Jurkat, Clone E6-1 (cell line): ENCODE results near the gene ABCA7.
"Not testable (repeated sequence)": the region's sequence is repeated elsewhere in the genome, so short reads cannot be mapped to it uniquely, and the experiment has no call there.

Source experiments
- DNase-seq: peaks from one replicate; pipeline ENCODE4 v3.0.0-alpha.2; 2011; ENCODE audit warnings: low read depth, low spot score
- H3K4me3 ChIP-seq: 2 replicates; pipeline ENCODE4 v1.5.1; 2011; ENCODE audit warnings: mild to moderate bottlenecking, low read length, control low read depth, moderate library complexity

The ABCA7 gene

DNA sequence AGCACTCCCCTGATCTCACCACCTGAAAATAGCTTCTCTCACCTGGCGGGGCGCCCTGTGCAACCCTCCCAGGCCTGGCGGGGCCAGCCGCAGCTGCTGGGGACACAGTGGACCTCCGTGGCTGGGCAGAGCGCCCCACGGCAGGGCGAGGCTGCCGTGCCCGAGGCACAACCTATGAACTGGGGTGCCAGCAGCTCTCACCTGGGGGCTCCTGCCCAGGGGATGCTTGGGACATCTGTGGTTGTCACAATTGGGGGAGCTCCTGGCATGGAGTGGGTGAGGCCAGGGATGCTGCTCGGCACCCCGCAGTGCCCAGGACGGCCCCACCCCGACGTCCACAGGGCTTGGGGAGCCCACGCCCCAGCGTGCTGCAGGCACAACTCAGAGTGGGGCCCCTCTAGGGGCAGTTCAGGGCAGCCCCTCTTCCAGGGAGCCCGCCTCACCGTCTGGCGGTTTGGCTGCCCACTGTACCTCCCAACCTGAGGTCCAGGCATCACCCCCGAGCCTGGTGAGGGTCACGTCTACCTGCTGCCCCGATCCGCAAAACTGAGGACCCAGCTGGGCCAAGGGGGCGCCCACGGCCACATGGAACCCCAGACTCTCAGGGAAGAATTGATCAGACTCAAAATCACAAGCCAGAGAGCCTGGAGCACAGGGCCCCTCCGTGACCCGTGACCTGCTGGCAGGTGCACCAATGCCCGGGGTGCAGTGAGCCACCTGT lies 24.7 kb upstream of the ABCA7 start:
- no peak for DNase-seq
- H3K4me3 ChIP-seq = no peak overlapping the region

DNA sequence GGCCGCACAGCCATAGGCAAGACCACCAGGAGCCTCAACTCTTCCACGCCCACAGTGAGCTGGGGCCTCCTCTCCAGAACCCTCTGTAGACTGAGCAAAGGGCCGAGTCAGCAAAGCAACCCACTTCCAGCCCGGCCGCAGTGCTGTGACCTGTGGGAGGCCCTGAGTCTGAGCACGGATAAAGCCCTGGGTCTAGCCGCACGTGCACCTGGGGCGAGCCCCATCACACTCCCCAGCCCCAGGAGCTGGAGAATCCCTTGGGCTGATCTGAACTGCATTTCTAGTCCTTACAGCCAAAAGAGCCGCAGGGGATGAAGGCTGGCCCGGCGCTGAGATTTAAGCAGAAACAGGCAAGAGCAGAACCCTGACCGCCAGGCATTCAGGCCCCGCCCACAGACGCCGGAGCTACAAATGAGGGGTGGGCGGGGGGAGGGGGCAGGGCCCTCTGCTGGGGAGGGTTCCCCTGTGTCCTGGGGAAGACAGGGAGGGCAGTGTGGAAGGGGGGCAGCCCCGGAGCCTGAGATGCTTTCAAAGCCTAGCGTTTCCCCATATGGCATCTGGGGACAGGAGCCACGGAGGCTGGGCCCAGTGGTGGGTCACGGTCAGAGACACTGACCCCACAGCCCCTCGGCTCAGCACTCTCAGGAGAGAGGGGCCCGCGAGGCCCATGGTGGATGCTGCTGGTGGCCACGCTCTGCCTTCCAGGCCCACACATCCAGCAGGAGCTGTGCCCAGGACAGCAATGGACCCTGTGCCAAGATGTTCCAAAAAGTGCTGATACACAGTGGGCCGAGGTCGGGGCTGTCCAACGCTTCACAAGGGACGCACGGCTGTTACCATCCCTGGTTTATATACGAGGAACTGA lies 23.9 kb upstream of the ABCA7 start:
- DNase-seq = no peak
- H3K4me3 ChIP-seq = no peak overlapping the region

DNA sequence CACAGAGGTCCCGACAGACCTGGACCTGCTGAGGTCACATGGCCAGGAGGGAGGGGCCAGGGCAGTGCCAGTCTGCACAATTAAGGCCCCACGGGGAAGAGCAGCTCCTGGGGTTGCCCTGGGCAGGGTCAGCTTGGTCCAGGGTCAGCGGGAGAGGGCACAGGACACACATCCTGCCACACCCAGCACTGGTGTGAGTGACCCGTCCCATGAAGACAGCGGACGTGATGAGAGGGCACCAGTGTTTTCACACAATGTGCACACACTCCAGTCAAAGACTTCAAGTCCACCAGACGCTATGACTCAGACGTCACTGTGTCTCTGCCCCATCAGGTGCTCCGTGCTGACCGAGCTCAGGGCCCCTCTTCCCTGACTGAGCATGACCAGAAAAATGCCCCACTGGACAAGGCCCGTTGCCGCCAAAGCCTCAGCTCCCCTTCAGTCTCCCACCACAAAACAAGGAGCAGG lies 23.2 kb upstream of the ABCA7 start:
- no peak overlapping the region for H3K4me3 ChIP-seq
- DNase-seq = no peak

DNA sequence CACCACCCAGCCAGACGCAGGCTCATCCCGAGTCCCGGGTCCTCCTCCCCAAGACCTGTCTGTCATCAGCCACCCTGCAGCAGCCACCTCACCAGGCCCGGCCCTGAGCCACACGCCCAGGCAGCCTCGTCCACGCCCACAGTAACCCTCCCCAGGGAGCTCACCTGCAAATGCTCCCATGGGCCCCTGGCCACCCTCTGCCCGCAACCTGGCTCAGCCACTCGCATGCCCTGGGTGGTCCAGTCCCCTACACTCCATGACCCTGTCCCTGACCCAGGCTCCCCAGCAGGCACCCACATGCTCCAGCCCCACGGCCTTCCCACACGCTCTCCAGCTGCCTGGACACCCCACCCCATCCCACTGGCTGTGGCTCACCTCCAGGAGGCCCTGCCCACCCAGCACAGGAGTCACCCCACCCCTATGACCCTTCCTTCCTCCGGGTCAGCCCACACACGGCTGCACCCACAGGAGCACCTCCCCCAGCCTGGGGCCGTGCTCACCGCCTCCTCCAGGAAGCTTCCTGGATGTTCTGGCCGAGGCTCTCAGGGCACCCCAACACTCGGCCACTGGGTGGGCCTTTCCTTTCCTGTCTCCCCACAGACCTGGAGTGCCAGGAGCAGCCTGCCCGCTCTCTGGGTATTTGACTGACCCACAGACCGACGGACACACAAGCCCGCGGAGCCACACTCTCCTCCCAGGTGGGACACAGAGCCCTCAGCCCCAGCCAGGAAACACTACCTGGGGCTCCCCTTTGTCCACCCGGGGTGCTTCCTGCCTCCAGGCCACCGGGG lies 22.6 kb upstream of the ABCA7 start:
- H3K4me3 ChIP-seq = no peak overlapping the region

DNA sequence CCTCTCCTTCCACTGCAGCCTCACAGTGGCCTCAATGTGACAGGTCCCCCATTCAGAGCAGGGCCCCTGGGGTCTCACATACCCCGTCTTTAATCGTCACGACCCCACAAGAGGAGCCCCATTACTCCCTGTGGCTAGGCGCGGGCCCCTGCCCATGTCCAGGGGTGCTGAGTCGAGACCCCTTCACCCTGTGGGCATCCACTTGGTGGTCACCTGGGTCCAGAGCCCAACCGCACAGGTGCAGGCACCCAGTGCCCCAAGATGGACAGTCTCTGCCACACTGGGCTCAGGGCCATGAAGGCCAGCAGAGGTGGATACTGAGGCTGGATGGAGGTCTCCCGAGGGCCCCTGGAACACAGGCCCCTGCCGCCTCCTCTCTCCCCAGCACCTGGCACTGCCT lies 22.0 kb upstream of the ABCA7 start:
- H3K4me3 ChIP-seq = no peak overlapping the region
- DNase-seq = no peak

More for the DNA sequence above, 22.6 kb upstream of the ABCA7 start:
- no peak for DNase-seq

- no peak overlapping the region for H3K4me3 ChIP-seq
These were observed 21.5 kb upstream of the ABCA7 start for GRCh38 chr19:1018393-1018792.

GRCh38 chr19:1018932-1019615 lies 20.8 kb upstream of the ABCA7 start:
- no peak for DNase-seq
- H3K4me3 ChIP-seq = peak overlapping the region; percentile 97

More at GRCh38 chr19:1018393-1018792, 21.5 kb upstream of the ABCA7 start:
- DNase-seq = no peak

DNA sequence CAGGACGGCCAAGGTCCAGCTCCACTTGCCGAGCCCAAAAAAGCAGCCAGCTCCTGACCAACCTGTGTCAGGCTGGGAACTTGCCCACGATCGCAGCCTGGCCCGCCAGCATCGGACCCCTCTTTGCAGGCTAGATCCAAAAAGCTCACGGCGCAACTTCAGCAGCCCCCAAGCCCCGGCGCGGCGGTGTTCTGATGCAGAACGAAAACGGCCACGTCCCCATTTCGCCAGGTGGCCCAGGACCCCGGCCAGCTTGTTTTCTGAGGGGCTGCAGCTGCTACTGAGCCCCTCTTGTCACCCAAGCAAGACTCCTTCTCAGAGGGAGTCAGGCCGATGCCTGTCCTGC lies 20.3 kb upstream of the ABCA7 start:
- DNase-seq = no peak
- peak overlapping the region; percentile 97 for H3K4me3 ChIP-seq

DNA sequence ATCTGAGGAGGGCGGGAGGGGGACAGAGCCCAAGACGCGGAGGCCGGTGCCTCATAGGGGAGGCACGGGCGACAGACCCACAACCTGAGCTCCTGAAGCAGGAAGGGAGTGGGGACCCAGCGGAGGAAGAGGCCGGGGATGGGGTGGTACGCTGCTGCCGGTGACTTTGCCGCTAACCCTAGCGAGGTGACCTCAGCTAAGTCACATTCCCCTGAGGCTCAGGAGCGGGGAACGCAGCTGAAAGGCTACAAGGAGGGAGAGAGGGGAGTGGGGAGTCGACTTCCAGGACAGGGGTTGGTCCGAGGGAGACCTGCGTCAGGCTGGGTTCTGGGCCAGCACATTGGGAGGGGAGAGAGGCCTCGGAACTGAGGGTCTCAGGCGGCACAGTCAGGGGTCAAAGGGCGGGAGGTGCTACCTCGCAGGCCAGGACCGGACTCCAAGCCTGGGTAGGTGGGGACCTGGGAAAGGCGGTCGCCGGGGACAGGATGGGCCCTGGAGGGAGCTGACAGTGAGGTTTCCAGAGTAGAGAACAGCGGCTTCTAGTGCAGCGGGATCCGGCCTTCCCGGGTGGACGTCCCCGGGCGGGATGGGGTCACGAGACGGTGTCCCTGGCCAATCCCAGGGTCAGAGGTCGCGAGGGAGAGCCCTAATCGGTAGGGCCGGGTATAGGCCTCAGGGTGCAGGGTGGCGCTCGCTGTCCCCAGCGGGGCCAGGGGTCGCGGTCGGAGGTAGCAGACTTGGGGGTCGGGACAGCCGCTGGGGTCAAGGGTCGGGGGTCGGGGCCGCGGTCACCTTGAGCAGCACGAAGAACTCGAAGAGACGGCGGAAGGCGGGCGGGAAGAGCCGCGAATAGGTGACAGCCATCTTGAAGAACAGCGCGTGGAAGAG lies 19.7 kb upstream of the ABCA7 start:
- H3K4me3 ChIP-seq = peak overlapping the region; percentile 97

GRCh38 chr19:1020868-1021425 lies 19.0 kb upstream of the ABCA7 start, which contains the start of gene TMEM259:
TSS of gene TMEM259 (minus strand) at chr19:1021123. CDS start at chr19:1020996, 127 bp downstream.
- DNase-seq = peak; percentile 94
- peak within 1 kb of the TSS; percentile 97 for H3K4me3 ChIP-seq

More for the DNA sequence above, 19.7 kb upstream of the ABCA7 start:
- no peak for DNase-seq

DNA sequence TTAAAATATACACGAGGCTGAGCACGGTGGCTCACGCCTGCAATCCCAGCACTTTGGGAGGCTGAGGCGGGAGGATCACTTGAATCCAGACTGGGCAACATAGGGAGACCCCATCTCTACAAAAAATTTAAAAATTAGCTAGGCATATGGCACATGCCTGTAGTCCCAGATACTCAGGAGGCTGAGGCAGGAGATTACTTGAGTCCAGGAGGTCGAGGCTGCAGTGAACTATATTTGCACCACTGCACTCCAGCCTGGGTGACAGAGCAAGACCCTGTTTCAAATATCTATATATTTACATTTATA lies 16.1 kb upstream of the ABCA7 start:
- H3K4me3 ChIP-seq, DNase-seq: not testable (repeated sequence)

GRCh38 chr19:1025080-1025479 lies 14.8 kb upstream of the ABCA7 start:
- H3K4me3 ChIP-seq, DNase-seq: not testable (repeated sequence)

- DNase-seq = no peak
- peak within 1 kb of the TSS; percentile 87 for H3K4me3 ChIP-seq
These were observed 13.7 kb upstream of the ABCA7 start, which contains the start of gene CNN2 for GRCh38 chr19:1025960-1026782. TSS of gene CNN2 (plus strand) at chr19:1026608. CDS start at chr19:1026662, 54 bp downstream.

DNA sequence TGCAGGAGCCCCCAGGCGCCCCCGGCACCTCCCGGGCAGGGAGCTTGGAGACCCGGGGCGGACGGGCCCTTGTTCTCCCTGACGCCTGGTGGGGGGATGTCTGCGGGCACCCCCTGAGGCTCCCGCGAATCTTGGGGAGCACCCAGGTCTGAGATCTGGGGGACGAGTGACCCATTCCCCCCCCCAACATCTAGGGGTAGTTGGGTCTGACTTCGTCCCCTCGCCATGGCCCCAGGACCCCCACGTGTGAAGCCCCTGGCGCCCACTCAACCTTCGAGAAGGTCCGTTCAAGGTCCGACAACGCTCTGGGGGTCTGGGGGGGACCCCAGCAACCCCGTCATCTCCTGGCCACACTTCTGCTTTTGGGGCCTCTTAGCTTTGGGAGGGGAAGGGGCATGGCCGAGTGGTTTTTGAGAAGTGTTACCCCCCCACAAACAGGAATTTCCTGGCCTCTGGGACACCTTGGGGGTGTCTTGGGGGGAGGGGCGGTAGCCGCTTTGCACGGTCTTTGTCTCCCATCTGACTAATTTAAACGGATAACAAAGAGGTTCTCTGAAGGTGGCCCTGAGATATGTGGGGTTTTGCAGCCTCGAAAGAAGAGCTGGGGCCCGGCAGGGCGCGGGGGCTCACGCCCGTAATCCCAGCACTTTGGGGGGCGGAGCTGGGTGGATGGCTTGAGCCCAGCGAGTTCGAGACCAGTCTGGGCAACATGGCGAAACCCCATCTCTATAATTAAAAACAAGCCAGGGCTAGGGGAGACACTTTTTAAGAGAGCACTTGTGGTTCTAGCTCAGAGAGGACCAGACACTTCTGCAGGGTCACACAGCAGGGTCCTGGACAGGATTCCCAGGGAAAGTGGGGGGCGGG lies 12.9 kb upstream of the ABCA7 start:
- DNase-seq = no peak
- peak overlapping the region; percentile 87 for H3K4me3 ChIP-seq

DNA sequence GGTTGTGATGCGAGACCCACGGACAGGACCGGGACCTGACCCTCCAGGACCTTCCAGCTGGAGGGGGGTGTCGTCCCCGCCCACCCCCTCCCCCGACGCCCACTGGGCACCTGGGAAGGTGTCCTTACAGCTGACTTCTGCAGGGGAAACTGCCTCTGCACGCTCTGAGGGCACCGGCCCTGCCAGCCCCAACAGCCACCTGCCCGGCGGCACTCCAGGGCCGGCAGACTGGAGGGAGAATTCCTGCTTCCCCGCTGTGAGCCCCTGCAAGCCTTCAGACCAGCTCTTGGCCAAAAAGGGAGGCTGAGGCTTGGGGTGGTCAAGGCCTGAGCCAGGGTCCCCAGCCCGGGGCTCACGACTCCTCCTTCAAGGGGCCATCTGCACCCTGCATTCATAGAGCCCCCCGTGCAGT lies 12.3 kb upstream of the ABCA7 start:
- no peak for DNase-seq

More for the DNA sequence above, 12.3 kb upstream of the ABCA7 start:
- H3K4me3 ChIP-seq = peak overlapping the region; percentile 87
